GM18907 (cell line): ENCODE measurements around the gene CCDC87.
A peak's percentile ranks its signal among the peaks of the same experiment; 100 is the strongest.
"Not testable (repeated sequence)": the region's sequence is repeated elsewhere in the genome, so short reads cannot be mapped to it uniquely, and the experiment has no call there.

Experiments
- ATAC-seq: cut with Tn5 transposase; IDR thresholded peaks from one replicate; pipeline ENCODE4 v1.9.1; 2021; ENCODE audit warnings: mild to moderate bottlenecking, moderate library complexity; ENCODE audit not compliant: unreplicated experiment

Gene CCDC87

DNA sequence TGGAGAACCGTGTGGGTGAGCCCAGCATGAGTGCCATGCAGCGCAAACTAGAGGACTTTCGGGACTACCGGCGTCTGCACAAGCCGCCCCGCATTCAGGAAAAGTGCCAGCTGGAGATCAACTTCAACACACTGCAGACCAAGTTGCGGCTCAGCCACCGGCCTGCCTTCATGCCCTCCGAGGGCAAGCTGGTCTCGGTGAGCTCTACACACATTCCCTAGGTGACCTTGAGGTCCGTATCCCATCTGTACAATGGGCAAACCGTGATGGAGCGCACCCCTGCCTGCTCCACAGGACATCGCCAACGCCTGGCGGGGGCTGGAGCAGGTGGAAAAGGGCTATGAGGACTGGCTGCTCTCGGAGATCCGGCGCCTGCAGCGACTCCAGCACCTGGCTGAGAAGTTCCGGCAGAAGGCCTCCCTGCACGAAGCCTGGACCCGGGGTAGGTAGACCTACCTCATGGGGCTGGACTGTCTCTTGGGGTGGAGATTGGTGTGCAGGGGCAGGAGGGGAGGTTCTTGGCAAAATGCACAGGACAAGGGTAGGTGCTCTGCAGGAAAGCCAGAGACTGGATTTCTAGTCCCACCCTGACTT lies 35.0 kb downstream of the CCDC87 start:
- ATAC-seq, result no peak

DNA sequence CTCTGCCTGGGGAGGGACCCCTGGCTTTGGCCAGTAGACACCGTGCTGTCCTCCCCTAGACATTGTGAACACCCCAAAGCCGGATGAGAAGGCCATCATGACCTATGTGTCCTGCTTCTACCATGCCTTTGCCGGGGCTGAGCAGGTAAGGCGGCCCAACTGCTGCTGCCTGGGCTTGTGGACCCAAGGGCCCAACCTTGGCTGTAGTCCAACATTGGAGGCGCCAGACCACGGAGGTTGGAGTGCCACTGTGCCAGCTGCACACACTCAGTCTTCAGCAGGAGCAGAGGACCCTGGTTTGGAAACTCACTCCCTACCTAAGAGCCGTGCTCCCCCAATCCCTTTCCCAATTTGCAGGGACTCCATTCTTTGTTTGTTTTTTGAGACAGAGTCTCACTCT lies 36.8 kb downstream of the CCDC87 start:
- no peak for ATAC-seq

DNA sequence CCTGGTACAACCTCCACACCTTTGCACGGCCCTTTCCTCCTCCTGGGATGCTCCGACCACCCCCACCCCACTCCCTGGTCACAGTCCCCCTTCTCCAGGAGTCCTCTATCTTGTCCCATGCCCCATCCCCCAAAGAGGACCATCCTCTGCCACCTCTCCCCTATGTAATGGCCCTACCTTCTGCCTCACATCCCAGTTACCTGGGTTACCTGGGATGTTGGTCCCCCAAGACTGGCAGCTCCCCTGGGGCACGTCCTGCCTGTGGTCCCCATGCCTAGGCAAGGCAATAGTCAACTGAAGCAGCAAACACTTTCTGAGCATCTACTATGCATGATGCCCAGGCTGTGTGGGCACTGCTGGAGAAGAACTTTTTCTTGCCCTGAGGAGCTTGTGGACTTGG lies 37.4 kb downstream of the CCDC87 start:
- ATAC-seq, result no peak

DNA sequence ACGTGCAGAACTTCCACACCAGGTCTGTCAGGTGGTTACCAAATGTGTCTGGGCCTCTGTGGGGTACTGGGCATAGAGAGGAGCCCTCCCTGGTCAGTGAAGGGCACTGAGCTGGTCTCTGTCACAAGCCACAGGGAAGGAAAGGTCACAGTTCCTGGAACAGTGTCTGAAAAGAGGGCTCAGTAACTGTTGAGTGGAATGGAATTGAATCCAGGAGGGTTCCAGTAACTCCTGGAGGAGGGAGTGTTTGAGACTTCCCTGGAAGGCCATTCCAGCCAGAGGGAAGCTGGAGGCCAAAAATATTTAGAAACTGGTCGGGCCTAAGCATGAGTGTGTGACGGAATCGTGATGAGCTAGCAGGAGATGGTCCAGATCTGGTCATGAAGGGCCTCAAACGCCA lies 38.3 kb downstream of the CCDC87 start:
- ATAC-seq, result no peak

DNA sequence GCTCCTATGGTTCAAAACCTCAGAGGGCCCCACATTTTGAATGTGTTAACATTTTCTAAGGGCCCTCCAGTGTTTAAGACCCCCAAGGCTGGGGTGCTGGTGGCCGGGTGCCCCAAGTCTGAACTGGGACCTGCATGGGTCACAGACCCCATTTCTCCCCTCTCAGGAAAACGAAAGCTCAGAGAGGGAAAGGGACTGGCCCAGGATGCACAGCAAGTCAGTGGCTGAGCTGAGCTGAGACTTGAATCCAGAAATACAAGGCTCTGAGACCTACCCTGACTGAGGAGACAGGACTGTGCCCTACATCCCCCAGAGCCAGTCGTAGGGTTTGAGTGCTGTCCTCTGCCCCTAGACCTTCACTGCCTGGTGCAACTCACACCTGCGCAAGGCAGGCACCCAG lies 42.0 kb downstream of the CCDC87 start:
- no peak for ATAC-seq

DNA sequence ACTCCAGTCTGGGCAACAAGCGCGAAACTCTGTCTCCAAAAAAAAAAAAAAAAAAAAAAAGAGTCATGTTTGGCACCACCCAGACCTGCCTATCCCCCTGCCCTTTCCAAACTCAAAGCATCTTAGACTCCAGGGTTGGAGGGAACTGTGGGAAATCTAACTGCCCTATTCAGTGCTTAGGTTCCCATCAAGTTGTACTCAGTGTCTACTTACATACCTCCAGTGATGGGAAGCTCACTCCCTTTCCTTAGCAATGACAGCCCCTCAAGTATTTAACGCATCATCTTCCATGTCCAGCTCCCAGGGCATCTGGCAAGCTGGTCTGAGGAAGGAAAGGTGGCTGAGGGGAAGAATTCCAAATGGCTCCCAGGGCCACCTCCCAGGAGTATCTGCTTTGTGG lies 43.2 kb downstream of the CCDC87 start:
- no peak for ATAC-seq

DNA sequence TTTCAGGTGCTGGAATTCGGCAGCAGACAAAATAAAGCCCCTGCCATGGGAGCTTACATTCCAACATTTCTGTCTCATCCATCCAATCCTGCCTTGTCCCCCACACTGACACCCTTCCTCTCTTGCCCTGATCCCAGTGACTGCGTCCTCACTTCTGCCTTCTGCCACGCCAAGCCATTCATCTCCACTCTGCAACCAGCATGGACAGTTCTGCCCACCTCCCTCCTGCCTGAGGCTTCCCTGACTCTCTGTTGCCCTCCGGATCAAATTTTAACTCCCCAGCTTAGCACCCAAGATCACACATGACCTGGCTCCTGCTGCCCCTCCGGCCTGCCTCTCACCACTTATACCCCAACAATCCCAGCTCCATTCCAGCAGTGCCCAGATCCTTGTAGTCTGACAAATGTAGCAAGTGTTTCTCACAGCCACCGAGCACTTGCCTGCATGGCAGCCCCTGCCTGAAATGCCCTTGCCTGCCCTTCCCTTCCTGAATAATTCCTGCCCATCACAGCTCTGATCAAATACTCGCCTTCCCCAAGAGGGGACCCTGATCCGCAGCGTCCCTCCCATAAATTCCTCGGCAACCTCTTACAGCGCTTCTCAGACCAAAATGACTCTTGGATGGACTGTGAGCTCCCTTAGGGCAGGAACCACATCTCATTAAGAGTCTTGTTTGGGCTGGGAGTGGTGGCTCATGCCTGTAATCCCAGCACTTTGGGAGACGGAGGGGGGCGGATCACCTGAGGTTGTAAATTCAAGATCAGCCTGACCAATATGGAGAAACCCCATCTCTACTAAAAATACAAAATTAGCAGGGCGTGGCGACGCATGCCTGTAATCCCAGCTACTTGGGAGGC lies 43.9 kb downstream of the CCDC87 start:
- no peak for ATAC-seq

DNA sequence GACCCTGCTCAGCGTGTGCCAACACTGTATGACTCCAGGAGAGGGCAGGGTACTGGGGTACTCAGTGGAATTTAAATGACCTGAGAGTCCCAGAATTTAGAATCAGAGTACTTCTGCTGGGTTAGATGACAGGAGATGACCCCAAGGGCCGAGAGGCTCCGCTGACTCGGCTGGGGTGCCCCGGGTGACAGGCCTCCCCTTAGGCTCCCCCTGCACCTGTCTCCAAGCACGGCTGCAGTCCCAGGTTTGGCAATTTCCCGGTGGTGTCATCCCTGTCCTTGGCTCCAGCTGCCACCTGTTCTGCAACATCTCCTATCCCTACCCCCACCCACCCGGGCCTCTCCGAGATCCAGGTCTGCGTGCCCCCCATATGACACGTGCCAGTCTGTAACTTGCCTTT lies 44.8 kb downstream of the CCDC87 start:
- no peak for ATAC-seq

DNA sequence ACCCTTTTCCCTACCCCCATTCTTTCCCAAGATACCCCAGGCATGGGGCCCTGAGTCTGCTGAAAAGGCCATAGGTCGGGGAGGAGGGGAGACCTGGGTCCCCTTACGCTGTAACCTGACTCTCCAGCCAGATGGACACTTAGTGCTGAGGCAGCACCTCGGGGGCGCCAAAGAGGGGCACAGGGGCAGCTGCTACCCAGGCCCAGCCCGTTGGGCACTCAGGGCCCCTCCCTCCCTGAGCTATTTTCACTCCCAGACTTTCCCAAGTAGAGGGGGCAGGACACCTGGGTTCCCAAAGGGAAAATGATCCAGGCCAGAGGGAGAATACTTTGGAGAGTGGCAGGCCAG lies 45.2 kb downstream of the CCDC87 start:
- ATAC-seq, result no peak

DNA sequence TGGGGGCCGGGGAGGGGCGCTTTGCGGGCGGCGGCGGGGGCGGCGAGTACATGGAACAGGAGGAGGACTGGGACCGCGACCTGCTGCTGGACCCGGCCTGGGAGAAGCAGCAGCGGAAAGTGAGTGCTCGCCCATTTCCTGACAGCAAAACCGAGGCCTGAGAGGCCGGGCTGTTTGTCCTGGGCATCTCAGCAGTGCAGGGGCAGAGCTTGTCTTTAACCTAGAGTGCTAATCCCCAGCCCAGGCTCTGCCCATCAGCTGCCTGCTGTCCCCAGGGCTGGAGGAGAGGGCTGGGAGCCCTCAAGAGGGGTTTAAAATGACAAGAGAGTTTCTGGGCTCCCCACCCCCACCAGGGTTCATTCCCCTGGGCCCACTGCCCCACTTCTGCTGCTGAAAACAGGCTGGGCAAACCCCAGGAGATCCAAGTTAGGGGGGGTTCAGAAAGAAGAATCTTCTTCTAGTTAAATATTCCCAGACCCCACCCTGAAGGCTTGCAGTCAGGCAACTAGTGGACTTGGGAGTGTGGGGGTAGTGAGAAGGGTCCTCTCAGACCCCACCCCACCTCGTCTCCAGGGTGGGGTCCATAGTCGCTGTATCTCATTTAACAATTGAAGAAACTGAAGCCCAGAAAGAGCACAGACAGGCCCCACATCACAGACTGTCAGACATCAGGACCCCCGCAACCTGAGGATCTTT lies 45.7 kb downstream of the CCDC87 start:
- no peak for ATAC-seq

DNA sequence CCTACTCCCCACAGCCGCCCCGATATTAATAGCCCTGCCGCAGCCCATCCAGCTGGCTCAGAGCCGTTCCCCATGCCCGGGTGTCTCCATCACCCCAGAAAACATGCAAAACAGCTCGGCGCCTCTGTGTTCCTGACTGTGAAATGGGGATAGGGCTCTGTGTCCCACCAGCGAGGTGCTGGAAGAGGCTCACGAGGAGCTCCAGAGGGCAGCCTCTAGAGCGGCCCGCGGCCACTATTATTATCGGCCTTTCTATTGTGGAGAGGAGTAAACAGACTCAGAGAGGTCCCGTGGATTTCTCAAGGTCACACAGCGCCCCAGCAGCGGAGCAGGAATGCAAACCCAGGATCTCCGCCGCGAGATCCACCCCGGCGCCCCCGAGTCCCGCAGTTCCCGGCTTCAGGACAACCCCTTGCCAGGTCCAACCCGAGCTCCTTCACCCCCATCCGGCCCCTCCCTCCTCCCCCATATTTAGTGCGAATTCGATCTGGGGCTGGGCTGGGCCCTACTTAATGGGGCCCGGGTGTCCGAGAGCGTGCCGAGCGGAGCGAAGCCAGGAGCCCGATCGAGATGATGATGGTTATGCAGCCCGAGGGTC lies 46.4 kb downstream of the CCDC87 start, which contains the start of gene ACTN3:
ACTN3 (plus strand) TSS at position 536 of the 598 bp plus-strand sequence; CDS start at position 571, 35 bp downstream.
- no peak for ATAC-seq

DNA sequence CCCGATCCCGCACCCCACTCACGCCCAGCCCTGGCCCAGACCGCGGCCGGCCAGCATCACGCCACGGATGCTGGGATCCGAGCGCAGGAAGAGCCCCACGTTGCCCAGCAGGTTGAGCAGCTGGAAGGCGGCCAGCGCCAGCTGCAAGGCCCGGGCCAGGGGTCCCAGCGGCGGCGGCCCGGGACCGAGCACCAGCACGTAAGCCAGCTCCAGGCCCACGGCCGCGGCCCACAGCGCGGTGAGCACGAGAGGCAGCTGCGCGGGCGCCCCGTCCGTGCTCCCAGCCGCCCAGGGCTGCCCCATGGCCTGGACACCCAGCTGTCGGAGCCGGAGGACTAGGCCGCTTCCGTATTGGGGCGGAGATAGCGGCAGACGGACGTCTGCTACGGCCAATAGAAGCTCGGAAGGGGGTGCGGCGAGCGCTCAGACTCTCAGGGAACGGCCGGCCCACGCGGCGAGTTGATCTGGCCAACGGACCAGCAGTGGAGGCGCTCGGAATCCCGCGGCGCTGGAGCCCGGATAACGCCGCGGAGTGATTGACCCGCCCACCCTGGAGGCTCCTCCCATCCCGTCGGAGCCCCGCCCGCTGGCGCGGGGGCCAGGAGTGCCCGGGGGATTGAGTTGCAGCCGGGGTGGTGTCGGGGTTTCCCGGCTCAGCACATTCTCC lies 47.0 kb downstream of the CCDC87 start, which contains the start of gene ZDHHC24:
ZDHHC24 (minus strand) TSS at position 348 of the 667 bp plus-strand sequence; CDS start at position 303, 45 bp downstream.
- ATAC-seq, result peak; percentile 76

DNA sequence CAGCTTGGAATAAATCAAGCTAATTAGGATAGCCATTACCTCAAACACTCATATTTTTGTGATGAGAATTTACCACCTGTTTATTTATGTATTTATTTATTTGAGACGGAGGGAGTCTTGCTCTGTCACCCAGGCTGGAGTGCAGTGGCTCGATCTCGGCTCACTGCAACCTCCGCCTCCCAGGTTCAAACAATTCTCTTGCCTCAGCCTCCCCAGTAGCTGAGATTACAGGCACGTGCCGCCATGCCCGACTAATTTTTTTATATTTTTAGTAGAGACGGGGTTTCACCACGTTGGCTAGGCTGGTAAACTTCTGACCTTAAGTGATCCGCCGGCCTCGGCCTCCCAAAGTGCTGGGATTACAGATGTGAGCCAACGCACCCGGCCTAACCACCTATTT lies 47.9 kb downstream of the CCDC87 start:
- ATAC-seq, result not testable (repeated sequence)

DNA sequence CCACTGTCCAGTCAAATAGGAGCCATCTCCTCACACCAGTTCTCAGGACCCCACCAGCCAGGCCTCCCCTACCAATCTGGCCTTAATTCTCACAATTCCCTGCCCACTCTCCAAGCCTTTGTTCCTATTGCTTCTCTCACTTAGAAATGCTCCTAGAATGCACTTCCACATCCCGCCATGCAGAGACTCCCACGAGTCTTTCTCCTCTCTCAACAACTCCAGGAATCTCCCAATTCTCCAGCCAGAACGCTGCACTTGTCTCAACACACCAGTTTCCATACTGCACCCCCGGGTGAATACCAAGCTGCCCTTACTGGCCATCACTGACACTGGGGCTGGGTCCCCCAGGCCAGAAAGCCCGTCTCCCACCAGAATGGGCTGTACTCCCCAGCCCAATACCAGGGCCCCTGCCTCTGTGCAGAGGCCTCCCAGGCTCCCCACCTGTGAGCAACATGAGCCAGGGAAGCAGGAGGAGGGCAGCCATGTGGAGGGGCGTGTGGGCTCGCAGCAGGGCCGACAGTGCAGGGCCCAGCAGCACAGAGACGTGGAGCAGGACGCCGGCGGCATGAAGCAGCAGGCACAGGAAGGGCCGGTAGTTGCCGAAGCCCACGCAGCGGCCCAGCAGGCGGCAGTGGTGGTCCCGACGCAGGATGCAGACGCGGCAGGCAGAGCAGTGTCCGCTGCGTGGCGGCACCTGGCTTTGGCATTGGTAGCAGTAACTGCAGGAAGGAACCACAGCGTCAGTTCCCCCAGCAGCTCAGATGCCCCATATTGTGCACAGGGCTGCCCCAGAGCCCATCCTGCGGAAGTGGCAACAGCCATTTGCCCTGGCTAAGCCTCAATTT lies 49.4 kb downstream of the CCDC87 start:
- ATAC-seq, result peak; percentile 40

DNA sequence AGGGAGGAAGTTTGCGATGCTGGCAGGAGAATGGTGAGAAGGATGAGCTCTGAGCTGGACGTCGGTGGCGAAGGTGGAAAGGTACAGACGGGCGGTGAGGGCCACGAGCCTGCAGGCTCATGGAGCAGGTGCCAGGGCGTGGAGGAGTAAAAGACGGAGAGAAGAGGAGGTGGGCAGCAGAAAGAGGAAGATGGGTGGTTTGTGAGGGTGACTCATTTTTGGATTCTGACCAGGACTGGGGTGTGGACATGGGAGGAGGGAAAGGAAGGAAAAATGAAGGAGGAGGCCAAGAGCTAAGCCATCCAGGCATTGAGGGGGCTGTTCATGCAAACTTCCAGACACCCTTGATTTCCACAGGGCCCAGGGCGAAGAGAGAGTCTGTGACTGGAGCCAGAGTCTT lies 50.5 kb downstream of the CCDC87 start:
- no peak for ATAC-seq

DNA sequence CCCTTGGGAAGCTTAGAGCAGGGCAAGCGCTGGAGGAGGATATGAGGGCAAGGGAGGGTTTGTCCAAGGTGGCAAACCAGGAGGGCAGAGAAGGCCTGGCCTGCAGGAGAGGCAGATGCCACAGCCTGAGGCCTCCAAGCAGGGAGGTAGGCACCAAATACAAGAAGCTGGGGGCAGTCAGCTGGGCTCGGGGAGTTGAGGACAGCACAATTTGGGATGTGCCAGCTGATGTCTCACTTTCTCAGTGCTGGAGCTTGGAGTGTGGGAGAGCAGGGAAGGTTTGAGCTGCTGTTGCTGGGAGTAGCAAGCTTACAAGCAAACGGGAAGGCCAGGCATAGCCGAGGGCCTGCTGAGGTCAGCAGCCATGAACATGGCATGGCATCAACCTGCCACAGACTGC lies 51.0 kb downstream of the CCDC87 start:
- no peak for ATAC-seq

DNA sequence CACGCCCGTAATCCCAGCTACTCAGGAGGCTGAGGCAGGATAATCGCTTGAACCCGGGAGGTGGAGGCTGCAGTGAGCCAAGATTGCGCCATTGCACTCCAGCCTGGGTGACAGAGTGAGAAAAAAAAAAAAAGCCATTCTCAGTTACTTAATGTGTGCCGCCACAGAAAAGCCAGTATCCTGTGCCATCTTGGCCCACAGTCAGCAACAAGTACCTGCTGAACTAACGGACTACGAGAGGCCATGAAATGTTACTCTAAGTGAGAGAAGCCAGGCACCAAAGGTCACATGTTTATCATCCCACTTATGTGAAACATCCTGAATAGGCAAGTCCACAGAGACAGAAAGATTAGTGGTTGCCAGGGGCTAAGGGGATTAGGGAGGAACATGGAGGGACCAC lies 52.3 kb downstream of the CCDC87 start:
- not testable (repeated sequence) for ATAC-seq
